H1 (cell line): Measurements from ENCODE around the gene PHLDA2. TPM values are rescaled to one million over a fixed set of nuclear protein-coding genes. Genes with fewer than 3 reads are reported as not detected.
A peak's percentile ranks its signal among the peaks of the same experiment; 100 is the strongest.

Experiments
- CTCF ChIA-PET: fragments of 300-600 bp; sonication (Branson Sonifier 250); formaldehyde crosslinking; loops from one replicate; lab custom pipeline; 2021; ENCODE audit not compliant: partially characterized antibody; lab: Charles Lee
- POLR2A ChIA-PET: fragments of 300-600 bp; sonication (Branson Sonifier 250); formaldehyde crosslinking; loops from one replicate; lab custom pipeline; 2021; ENCODE audit warnings: inconsistent platforms; ENCODE audit not compliant: partially characterized antibody; lab: Charles Lee
- DNase-seq, 2 experiments: peaks; one replicate each; pipeline versions ENCODE4 v3.0.0 to v3.0.0-alpha.2; 2010 to 2022; ENCODE audit warnings: low spot score in 2 of 2, low read depth in 1 of 2, mixed read lengths in 1 of 2
- FAIRE-seq: peaks from 2 replicates; lab custom pipeline; 2011; peaks lifted over from hg19 to GRCh38; lab: Jason Lieb, UNC
- H2AFZ ChIP-seq: 2 replicates; pipeline ENCODE4 v1.8.1; 2012; ENCODE audit warnings: low read length, inconsistent platforms
- H2AK5ac ChIP-seq: 2 replicates; pipeline ENCODE4 v1.6.1; 2013; ENCODE audit warnings: low read depth, low read length
- H2BK120ac ChIP-seq: replicated peaks from 2 replicates; pipeline ENCODE3; 2013; ENCODE audit warnings: low read depth, low read length, inconsistent platforms
- H2BK12ac ChIP-seq: 2 replicates; pipeline ENCODE4 v1.6.1; 2013; ENCODE audit warnings: low read depth, low read length
- H2BK15ac ChIP-seq: 2 replicates; pipeline ENCODE4 v1.6.1; 2013; ENCODE audit warnings: low read length
- H2BK20ac ChIP-seq: 2 replicates; pipeline ENCODE4 v1.6.1; 2013; ENCODE audit warnings: low read length
- H2BK5ac ChIP-seq: 2 replicates; pipeline ENCODE4 v1.6.1; 2013; ENCODE audit warnings: low read depth, low read length
- H3K14ac ChIP-seq: 2 replicates; pipeline ENCODE4 v1.6.1; 2013; ENCODE audit warnings: inconsistent platforms; ENCODE audit not compliant: insufficient read length
- H3K18ac ChIP-seq: 2 replicates; pipeline ENCODE4 v1.6.1; 2013; ENCODE audit warnings: low read length; ENCODE audit errors: extremely low read depth
- H3K23ac ChIP-seq: 2 replicates; pipeline ENCODE4 v1.6.1; 2013; ENCODE audit warnings: inconsistent platforms; ENCODE audit not compliant: insufficient read length
- H3K23me2 ChIP-seq: 2 replicates; pipeline ENCODE4 v1.6.1; 2013; ENCODE audit warnings: low read depth, low read length
- H3K27ac ChIP-seq: 2 replicates; pipeline ENCODE4 v1.6.1; 2011; ENCODE audit warnings: low read depth, low read length, inconsistent platforms
- H3K27me3 ChIP-seq, 4 experiments: replicated peaks in 1 of 4; 1 replicate in 1 of 4; 2 replicates in 3 of 4; pipeline versions ENCODE4 v1.6.1 to v1.8.1; 2011 to 2013; ENCODE audit warnings: low read length in 3 of 4, mild to moderate bottlenecking in 3 of 4, inconsistent platforms in 2 of 4, mixed read lengths in 2 of 4, moderate library complexity in 1 of 4; ENCODE audit not compliant: control insufficient read depth in 3 of 4, insufficient read depth in 3 of 4; ENCODE audit errors: extremely low read depth in 1 of 4
- H3K36me3 ChIP-seq, 4 experiments: 2 replicates each; pipeline versions ENCODE4 v1.6.1 to v1.8.1; 2011 to 2013; ENCODE audit warnings: mild to moderate bottlenecking in 4 of 4, low read length in 3 of 4, moderate library complexity in 2 of 4, control low read depth in 1 of 4, inconsistent platforms in 1 of 4; ENCODE audit not compliant: insufficient read depth in 4 of 4, control insufficient read depth in 2 of 4
- H3K4ac ChIP-seq: replicated peaks from 2 replicates; pipeline ENCODE3; 2013; ENCODE audit warnings: low read length, low read depth, mixed read lengths, inconsistent platforms; ENCODE audit not compliant: insufficient read length
- H3K4me1 ChIP-seq, 4 experiments: replicated peaks in 1 of 4; 1 replicate in 1 of 4; 2 replicates in 3 of 4; pipeline versions ENCODE4 v1.6.1 to v1.8.1; 2011 to 2013; ENCODE audit warnings: low read length in 3 of 4, inconsistent platforms in 2 of 4, mixed read lengths in 1 of 4; ENCODE audit not compliant: insufficient read depth in 4 of 4, control insufficient read depth in 3 of 4
- H3K4me2 ChIP-seq, 2 experiments: 2 replicates each; pipeline versions ENCODE4 v1.6.1 to v1.8.1; 2011 to 2013; ENCODE audit warnings: low read depth in 2 of 2, low read length in 2 of 2, control low read depth in 1 of 2, inconsistent platforms in 1 of 2, mild to moderate bottlenecking in 1 of 2; ENCODE audit not compliant: insufficient read depth in 1 of 2
- H3K4me3 ChIP-seq, 4 experiments: fragments of 200-600, 300-600 bp in 1 of 4; sonication (generic), shearing (Covaris generic), sonication (Bioruptor Twin) in 1 of 4; 2 replicates each; pipeline versions ENCODE4 v1.5.1 to v1.8.1; 2011 to 2016; ENCODE audit warnings: low read length in 4 of 4, low read depth in 3 of 4, control low read depth in 2 of 4, inconsistent platforms in 2 of 4, mild to moderate bottlenecking in 2 of 4, mixed read lengths in 1 of 4, moderate library complexity in 1 of 4; ENCODE audit not compliant: insufficient read depth in 2 of 4; ENCODE audit errors: extremely low read depth in 1 of 4
- H3K56ac ChIP-seq: replicated peaks from 2 replicates; pipeline ENCODE3; 2013; ENCODE audit warnings: low read depth, mild to moderate bottlenecking, mixed read lengths, low read length, inconsistent platforms; ENCODE audit not compliant: insufficient read length
- H3K79me1 ChIP-seq: 2 replicates; pipeline ENCODE4 v1.6.1; 2013; ENCODE audit warnings: low read depth, low read length, control low read depth
- H3K79me2 ChIP-seq, 2 experiments: 2 replicates each; pipeline versions ENCODE4 v1.6.1 to v1.8.1; 2012 to 2013; ENCODE audit warnings: low read length in 2 of 2, mild to moderate bottlenecking in 2 of 2, inconsistent platforms in 1 of 2; ENCODE audit not compliant: insufficient read depth in 2 of 2, control insufficient read depth in 1 of 2
- H3K9ac ChIP-seq, 4 experiments: replicated peaks in 1 of 4; 1 replicate in 1 of 4; 2 replicates in 3 of 4; pipeline versions ENCODE4 v1.6.1 to v1.8.1; 2011 to 2013; ENCODE audit warnings: low read depth in 3 of 4, low read length in 3 of 4, control low read depth in 2 of 4, mild to moderate bottlenecking in 2 of 4, moderate library complexity in 2 of 4, inconsistent platforms in 1 of 4; ENCODE audit errors: extremely low read depth in 1 of 4
- H3K9me3 ChIP-seq, 2 experiments: 2 replicates each; pipeline versions ENCODE4 v1.6.1 to v1.8.1; 2012 to 2013; ENCODE audit warnings: mild to moderate bottlenecking in 2 of 2, moderate library complexity in 2 of 2, control low read depth in 1 of 2, inconsistent platforms in 1 of 2, low read depth in 1 of 2, low read length in 1 of 2, mixed read lengths in 1 of 2; ENCODE audit not compliant: insufficient read depth in 2 of 2
- H4K20me1 ChIP-seq, 2 experiments: replicated peaks in 1 of 2; 2 replicates each; pipeline versions ENCODE3 to v1.8.1; 2011 to 2013; ENCODE audit warnings: inconsistent platforms in 2 of 2, low read length in 2 of 2, mild to moderate bottlenecking in 1 of 2; ENCODE audit not compliant: insufficient read depth in 2 of 2, control insufficient read depth in 1 of 2
- H4K5ac ChIP-seq: 2 replicates; pipeline ENCODE4 v1.6.1; 2013; ENCODE audit warnings: low read length, low read depth, mixed read lengths, inconsistent platforms; ENCODE audit not compliant: insufficient read length
- H4K8ac ChIP-seq: 2 replicates; pipeline ENCODE4 v1.8.0; 2013; ENCODE audit warnings: mild to moderate bottlenecking, moderate library complexity, low read length, inconsistent platforms; ENCODE audit not compliant: insufficient read depth; ENCODE audit errors: extremely low read depth
- H4K91ac ChIP-seq: replicated peaks from 2 replicates; pipeline ENCODE3; 2013; ENCODE audit warnings: low read length, mixed read lengths, inconsistent platforms; ENCODE audit not compliant: insufficient read length
- BACH1 ChIP-seq: IDR thresholded peaks from 2 replicates; pipeline ENCODE4 v1.6.1; 2012; ENCODE audit warnings: low read length, improper control_type of control experiment
- CEBPB ChIP-seq: IDR thresholded peaks from 2 replicates; pipeline ENCODE4 v1.6.1; 2012; ENCODE audit warnings: low read depth, low read length
- CREB1 ChIP-seq: IDR thresholded peaks from 2 replicates; pipeline ENCODE4 v1.6.1; 2012; ENCODE audit warnings: inconsistent platforms
- EGR1 ChIP-seq: IDR thresholded peaks from 2 replicates; pipeline ENCODE4 v1.6.1; 2011; ENCODE audit warnings: low read depth, low read length, borderline replicate concordance
- GABPA ChIP-seq: IDR thresholded peaks from 2 replicates; pipeline ENCODE4 v1.6.1; 2011; ENCODE audit warnings: mild to moderate bottlenecking, low read length, moderate library complexity, borderline replicate concordance; ENCODE audit not compliant: insufficient read depth
- KDM1A ChIP-seq: fragments of 200-600, 300-600 bp; sonication (generic); IDR thresholded peaks from 2 replicates; pipeline ENCODE4 v1.7.1; 2016; ENCODE audit warnings: mild to moderate bottlenecking, low read length, borderline replicate concordance
- MAFK ChIP-seq: IDR thresholded peaks from 2 replicates; pipeline ENCODE4 v1.6.1; 2012; ENCODE audit warnings: low read depth, mild to moderate bottlenecking, improper control_type of control experiment, low read length
- SP1 ChIP-seq: IDR thresholded peaks from 2 replicates; pipeline ENCODE4 v1.6.1; 2011; ENCODE audit warnings: low read depth, low read length
- SP2 ChIP-seq: IDR thresholded peaks from 2 replicates; pipeline ENCODE4 v1.6.1; 2012; ENCODE audit warnings: mild to moderate bottlenecking, low read length, inconsistent platforms
- YY1 ChIP-seq: IDR thresholded peaks from 2 replicates; pipeline ENCODE4 v1.6.1; 2011; ENCODE audit warnings: low read depth, mild to moderate bottlenecking, low read length
- WGBS, 2 experiments: shearing (Covaris generic) in 1 of 2; methylation state at CpG; one replicate each; pipeline versions ENCODE4 v1.1.6 to v1.1.7; 2013 to 2015; ENCODE audit warnings: low lambda C conversion rate in 2 of 2, mixed read lengths in 2 of 2, inconsistent platforms in 1 of 2, low coverage in 1 of 2, missing lambda C conversion rate in 1 of 2; ENCODE audit not compliant: insufficient replicate concordance in 2 of 2, insufficient coverage in 1 of 2, insufficient read length in 1 of 2; ENCODE audit errors: extremely low coverage in 1 of 2, missing lambda C conversion rate in 1 of 2; 5-methylcytosine and 5-hydroxymethylcytosine counted together
- polyA plus RNA-seq, 7 experiments: library from polyadenylated mRNA; depleted of rRNA in 3 of 7; stranded (reverse) in 5 of 7; unstranded in 2 of 7; fragments of >200 nt in 5 of 7; fragments of 200-250 nt in 2 of 7; gene quantifications; 1 replicate in 5 of 7; 2 replicates in 1 of 7; 4 replicates in 1 of 7; pipeline versions ENCODE4 v1.2.1 to v1.2.3, GENCODE V29; 2011 to 2013; ENCODE audit warnings: missing spikeins in 2 of 7, mixed read lengths in 2 of 7
- total RNA-seq: library from RNA; stranded (reverse); fragmentation: NEBNext Ultra II Directional; extraction: Animal tissue kit (Norgen Biotek cat#: 25700); gene quantifications from 2 replicates; pipeline ENCODE4 v1.2.1, GENCODE V29; 2021
- TF ChIP-seq, protein P1 (sequence below), 3 experiments: IDR thresholded peaks; 1 replicate in 2 of 3; 2 replicates in 1 of 3; pipeline versions ENCODE4 v1.5.1 to v1.6.1; 2011; ENCODE audit warnings: low read length in 3 of 3, mild to moderate bottlenecking in 3 of 3, inconsistent platforms in 2 of 3, low read depth in 1 of 3, moderate library complexity in 1 of 3; ENCODE audit not compliant: insufficient read depth in 1 of 3; ENCODE audit errors: control extremely low read depth in 1 of 3

Gene PHLDA2
- total and polyA plus RNA-seq, 2 of the 8 experiments (the other 6 are each of a cell fraction or from before 2014, with no cell fraction given), result 5.2 to 7.6 TPM

- Histone ChIP-seq H3K4me1 (peaks cover 0 to 18% (median 14%) of the 10 kb centered on the region in 4 experiments; a peak in 5 of 7 replicates), H4K8ac (no peak overlapping the region), H3K23me2 (peaks cover 7% of the 10 kb centered on the region; the same call in 1 of the 2 replicates), H3K79me1 (no peaks in the 10 kb centered on the region), H3K27me3 (peaks cover 0 to 27% (median 6%) of the 10 kb centered on the region in 4 experiments; a peak in 4 of 7 replicates), H2BK120ac (no peak overlapping the region), H2BK12ac (0 out of 2 replicates have a peak overlapping the region, but pooled peaks have one; percentile 50), H3K4me3 (no peak overlapping the region), H3K36me3 (no peaks in the 10 kb centered on the region), H3K9me3 (peaks cover 0 to 4% of the 10 kb centered on the region in 2 experiments; a peak in 1 of 4 replicates), H3K18ac (no peak overlapping the region), H2AK5ac (no peak overlapping the region), H3K4ac (no peak overlapping the region), H3K56ac (no peak overlapping the region), H2BK20ac (no peak overlapping the region), H4K91ac (no peak overlapping the region), H3K9ac (no peak overlapping the region), H2BK5ac (no peak overlapping the region), H3K14ac (no peak overlapping the region), H3K27ac (no peak overlapping the region), H2AFZ (no peak overlapping the region), H4K20me1 (no peaks in the 10 kb centered on the region), H4K5ac (no peak overlapping the region), H2BK15ac (peak overlapping the region; percentile 53; the same call in 1 of the 2 replicates), H3K4me2 (no peak overlapping the region), H3K23ac (no peak overlapping the region), H3K79me2 (no peaks in the 10 kb centered on the region)
- WGBS, 2 experiments, result 92% methylated on average over 12 of the region's 12 CpGs; no CpG with 5 or more reads in 1 of the 2 experiments
- DNase-seq (no peak), FAIRE-seq (no peak)
- ChIA-PET CTCF (interaction anchor here (0.7 to 1.5 kb wide), 5 partner anchors 10 to 478 kb away, joined by 3 to 6 read pairs (median 4); no protein-coding TSS in a partner anchor), POLR2A (interaction anchor here (1.2 kb wide), 1 partner anchor 30 kb away, joined by 4 read pairs; the partner anchor contains the start of gene PHLDA2)
- no peak for TF ChIP-seq KDM1A
- TF ChIP-seq SP2, result no peak
- no peak for TF ChIP-seq MAFK
- no peak for TF ChIP-seq CREB1
- TF ChIP-seq CEBPB, result no peak
- no peak for TF ChIP-seq GABPA
- no peak for TF ChIP-seq SP1
- TF ChIP-seq, protein P1, sequence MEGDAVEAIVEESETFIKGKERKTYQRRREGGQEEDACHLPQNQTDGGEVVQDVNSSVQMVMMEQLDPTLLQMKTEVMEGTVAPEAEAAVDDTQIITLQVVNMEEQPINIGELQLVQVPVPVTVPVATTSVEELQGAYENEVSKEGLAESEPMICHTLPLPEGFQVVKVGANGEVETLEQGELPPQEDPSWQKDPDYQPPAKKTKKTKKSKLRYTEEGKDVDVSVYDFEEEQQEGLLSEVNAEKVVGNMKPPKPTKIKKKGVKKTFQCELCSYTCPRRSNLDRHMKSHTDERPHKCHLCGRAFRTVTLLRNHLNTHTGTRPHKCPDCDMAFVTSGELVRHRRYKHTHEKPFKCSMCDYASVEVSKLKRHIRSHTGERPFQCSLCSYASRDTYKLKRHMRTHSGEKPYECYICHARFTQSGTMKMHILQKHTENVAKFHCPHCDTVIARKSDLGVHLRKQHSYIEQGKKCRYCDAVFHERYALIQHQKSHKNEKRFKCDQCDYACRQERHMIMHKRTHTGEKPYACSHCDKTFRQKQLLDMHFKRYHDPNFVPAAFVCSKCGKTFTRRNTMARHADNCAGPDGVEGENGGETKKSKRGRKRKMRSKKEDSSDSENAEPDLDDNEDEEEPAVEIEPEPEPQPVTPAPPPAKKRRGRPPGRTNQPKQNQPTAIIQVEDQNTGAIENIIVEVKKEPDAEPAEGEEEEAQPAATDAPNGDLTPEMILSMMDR (IDR thresholded peaks at IDR 0.05; ENCODE audit: control extremely low read depth in 1 of 3, insufficient read depth in 1 of 3, low read depth in 1 of 3, low read length in 3 of 3), result no peak
- no peak for TF ChIP-seq EGR1
- TF ChIP-seq BACH1, result no peak
- no peak for TF ChIP-seq YY1
Observed at GRCh38 chr11:2898366-2899079, 30.7 kb downstream of the PHLDA2 start.
